Natural killer cell treated with Interleukin-12 subunit alpha and Interleukin-12 subunit beta and Interleukin-15 and Interleukin-18, amount 100 ng/mL, for 72 hours (primary cell): ENCODE results near the gene NOD2. TPM values are rescaled to one million over a fixed set of nuclear protein-coding genes. Genes with fewer than 3 reads are reported as not detected.
A peak's percentile ranks its signal among the peaks of the same experiment; 100 is the strongest.

Experiments
- ATAC-seq, 2 donors: fragments of 150-1000 bp; cut with Tn5 transposase in 1 of 2; sonication (Bioruptor Pico), chemical (Tn5 transposase) in 1 of 2; 2 replicates each; pipeline ENCODE4 v1.10.0; 2021
- DNase-seq: peaks from one replicate; pipeline ENCODE4 v3.0.0; 2022; ENCODE audit warnings: low spot score
- H3K27ac Mint-ChIP-seq, 2 donors: 1 replicate in 1 of 2; 2 replicates in 1 of 2; pipeline ENCODE4 v1.8.0; 2022; ENCODE audit warnings: mixed read lengths in 2 of 2, mild to moderate bottlenecking in 1 of 2, moderate library complexity in 1 of 2
- H3K27me3 Mint-ChIP-seq, 2 donors: 1 replicate in 1 of 2; 2 replicates in 1 of 2; pipeline ENCODE4 v1.8.0; 2022; ENCODE audit warnings: mixed read lengths in 2 of 2
- H3K36me3 Mint-ChIP-seq: one replicate; pipeline ENCODE4 v1.8.0; 2022; ENCODE audit warnings: mixed read lengths
- H3K4me1 Mint-ChIP-seq, 2 donors: 1 replicate in 1 of 2; 2 replicates in 1 of 2; pipeline ENCODE4 v1.8.0; 2022; ENCODE audit warnings: low read depth in 2 of 2, mixed read lengths in 2 of 2, mild to moderate bottlenecking in 1 of 2
- H3K4me3 Mint-ChIP-seq: one replicate; pipeline ENCODE4 v1.8.0; 2022; ENCODE audit warnings: mixed read lengths
- H3K9me3 Mint-ChIP-seq: 2 replicates; pipeline ENCODE4 v1.8.0; 2022; ENCODE audit warnings: mixed read lengths
- total RNA-seq, 2 donors: library from RNA; stranded (reverse); gene quantifications; one replicate each; pipeline ENCODE4 v1.2.3, GENCODE V29; 2022

Gene NOD2
- total RNA-seq, 2 donors from 2014 or later = 3.7 to 11.2 TPM

- H3K4me1 Mint-ChIP-seq = peaks cover 47 to 52% of the 10 kb centered on the region in 2 donors
Observed at GRCh38 chr16:50741781-50742575, 48.6 kb downstream of the NOD2 start, which contains the start of gene CYLD. Gene CYLD (plus strand): TSS chr16:50742086. CDS start chr16:50749699, 7,613 bp downstream.

GRCh38 chr16:50742576-50743200 lies 49.3 kb downstream of the NOD2 start:
- H3K4me1 Mint-ChIP-seq = peaks cover 54 to 59% of the 10 kb centered on the region in 2 donors
- H3K27me3 Mint-ChIP-seq = no peaks in the 10 kb centered on the region
- ATAC-seq (peak; percentile 2 to 26), DNase-seq (peak; percentile 67)
- no peaks in the 10 kb centered on the region for H3K9me3 Mint-ChIP-seq
- H3K4me3 Mint-ChIP-seq = peak overlapping the region; percentile 94
- H3K27ac Mint-ChIP-seq = peak overlapping the region; percentile 93 to 96
- peaks cover 19% of the 10 kb centered on the region for H3K36me3 Mint-ChIP-seq

More at GRCh38 chr16:50741781-50742575, 48.6 kb downstream of the NOD2 start, which contains the start of gene CYLD:
- DNase-seq (peak; percentile 100), ATAC-seq (peak; percentile 95 to 96)
- Mint-ChIP-seq H3K9me3 (no peaks in the 10 kb centered on the region), H3K27ac (peak within 1 kb of the TSS; percentile 93 to 96), H3K4me3 (peak within 1 kb of the TSS; percentile 94), H3K36me3 (peaks cover 19% of the 10 kb centered on the region), H3K27me3 (no peaks in the 10 kb centered on the region)

- Mint-ChIP-seq H3K27ac (peak overlapping the region; percentile 93 to 96), H3K36me3 (peaks cover 19% of the 10 kb centered on the region), H3K4me3 (peak overlapping the region; percentile 94), H3K27me3 (no peaks in the 10 kb centered on the region), H3K9me3 (no peaks in the 10 kb centered on the region), H3K4me1 (peaks cover 55 to 62% of the 10 kb centered on the region in 2 donors)
- ATAC-seq = no peak
- DNase-seq = no peak
Observed at GRCh38 chr16:50743581-50744225, 50.3 kb downstream of the NOD2 start.

GRCh38 chr16:50744881-50745280 lies 51.5 kb downstream of the NOD2 start:
- H3K4me3 Mint-ChIP-seq = peak overlapping the region; percentile 94
- H3K27ac Mint-ChIP-seq = peak overlapping the region; percentile 93 to 96
- no peaks in the 10 kb centered on the region for H3K9me3 Mint-ChIP-seq
- no peaks in the 10 kb centered on the region for H3K27me3 Mint-ChIP-seq
- ATAC-seq (no peak), DNase-seq (no peak)
- peaks cover 21% of the 10 kb centered on the region for H3K36me3 Mint-ChIP-seq
- peaks cover 59 to 61% of the 10 kb centered on the region in 2 donors for H3K4me1 Mint-ChIP-seq

GRCh38 chr16:50745940-50746339 lies 52.5 kb downstream of the NOD2 start:
- no peaks in the 10 kb centered on the region for H3K9me3 Mint-ChIP-seq
- peak overlapping the region; percentile 93 to 96 for H3K27ac Mint-ChIP-seq
- peaks cover 48 to 53% of the 10 kb centered on the region in 2 donors for H3K4me1 Mint-ChIP-seq
- peaks cover 21% of the 10 kb centered on the region for H3K36me3 Mint-ChIP-seq
- no peaks in the 10 kb centered on the region for H3K27me3 Mint-ChIP-seq
- ATAC-seq = no peak
- no peak for DNase-seq
- peak overlapping the region; percentile 94 for H3K4me3 Mint-ChIP-seq

- Mint-ChIP-seq H3K4me1 (peaks cover 45 to 48% of the 10 kb centered on the region in 2 donors), H3K9me3 (no peaks in the 10 kb centered on the region), H3K4me3 (peak overlapping the region; percentile 80), H3K36me3 (peaks cover 21% of the 10 kb centered on the region), H3K27me3 (no peaks in the 10 kb centered on the region), H3K27ac (peak overlapping the region; percentile 64 to 72)
- ATAC-seq (peak; percentile 63 to 76), DNase-seq (no peak)
Observed at GRCh38 chr16:50747207-50747956, 54.0 kb downstream of the NOD2 start.

GRCh38 chr16:50751528-50751927 lies 58.1 kb downstream of the NOD2 start:
- Mint-ChIP-seq H3K27ac (no peak overlapping the region), H3K9me3 (no peaks in the 10 kb centered on the region), H3K27me3 (no peaks in the 10 kb centered on the region), H3K4me3 (no peak overlapping the region), H3K36me3 (peaks cover 23% of the 10 kb centered on the region), H3K4me1 (peaks cover 20 to 35% of the 10 kb centered on the region in 2 donors)
- no peak for DNase-seq
- ATAC-seq = no peak

GRCh38 chr16:50752471-50753235 lies 59.2 kb downstream of the NOD2 start:
- peak in 1 of 2 donors; percentile 48 for ATAC-seq
- H3K4me3 Mint-ChIP-seq = no peak overlapping the region
- no peak for DNase-seq
- no peaks in the 10 kb centered on the region for H3K27me3 Mint-ChIP-seq
- H3K36me3 Mint-ChIP-seq = peaks cover 23% of the 10 kb centered on the region
- no peaks in the 10 kb centered on the region for H3K9me3 Mint-ChIP-seq
- peaks cover 13 to 27% of the 10 kb centered on the region in 2 donors for H3K4me1 Mint-ChIP-seq
- peak overlapping the region; percentile 12 to 23 for H3K27ac Mint-ChIP-seq

- no peak overlapping the region for H3K4me3 Mint-ChIP-seq
- H3K9me3 Mint-ChIP-seq = no peaks in the 10 kb centered on the region
- peaks cover 23 to 50% of the 10 kb centered on the region in 2 donors for H3K4me1 Mint-ChIP-seq
- H3K27ac Mint-ChIP-seq = no peak overlapping the region
- no peak for ATAC-seq
- peaks cover 33% of the 10 kb centered on the region for H3K36me3 Mint-ChIP-seq
- no peaks in the 10 kb centered on the region for H3K27me3 Mint-ChIP-seq
- no peak for DNase-seq
Observed at GRCh38 chr16:50756473-50756872, 63.1 kb downstream of the NOD2 start.

GRCh38 chr16:50761267-50761666 lies 67.9 kb downstream of the NOD2 start:
- H3K27ac Mint-ChIP-seq = peak overlapping the region in 1 of 2 donors; percentile 2
- peaks cover 50 to 68% of the 10 kb centered on the region in 2 donors for H3K4me1 Mint-ChIP-seq
- no peaks in the 10 kb centered on the region for H3K27me3 Mint-ChIP-seq
- DNase-seq (no peak), ATAC-seq (no peak)
- no peak overlapping the region for H3K4me3 Mint-ChIP-seq
- H3K36me3 Mint-ChIP-seq = peaks cover 33% of the 10 kb centered on the region
- peaks cover under 1% of the 10 kb centered on the region for H3K9me3 Mint-ChIP-seq

- peak overlapping the region; percentile 4 for H3K4me3 Mint-ChIP-seq
- peaks cover 40% of the 10 kb centered on the region for H3K36me3 Mint-ChIP-seq
- peak overlapping the region in 1 of 2 donors; percentile 2 for H3K27ac Mint-ChIP-seq
- no peaks in the 10 kb centered on the region for H3K27me3 Mint-ChIP-seq
- peaks cover 6% of the 10 kb centered on the region for H3K9me3 Mint-ChIP-seq
- DNase-seq (no peak), ATAC-seq (no peak)
- H3K4me1 Mint-ChIP-seq = peaks cover 58 to 75% of the 10 kb centered on the region in 2 donors
Observed at GRCh38 chr16:50762241-50762640, 68.8 kb downstream of the NOD2 start.

GRCh38 chr16:50763211-50763610 lies 69.8 kb downstream of the NOD2 start:
- Mint-ChIP-seq H3K4me1 (peaks cover 57 to 76% of the 10 kb centered on the region in 2 donors), H3K36me3 (peaks cover 36% of the 10 kb centered on the region), H3K27ac (no peak overlapping the region), H3K27me3 (no peaks in the 10 kb centered on the region), H3K9me3 (peaks cover 6% of the 10 kb centered on the region), H3K4me3 (no peak overlapping the region)
- ATAC-seq = no peak
- DNase-seq = no peak
